ENCODE measurements around the gene LRMDA.

LRMDA gene

GRCh38 chr10:75875740-75876139 is 444.3 kb downstream of the LRMDA start:
- Histone ChIP-seq H3K9me3 (ENCODE audit: control insufficient read depth, low read length) (no peaks in the 10 kb centered on the region), H2AK5ac (ENCODE audit: low read length, severe bottlenecking) (no peak overlapping the region), H2BK15ac (ENCODE audit: low read depth, poor library complexity, severe bottlenecking) (no peak overlapping the region), H2AFZ (ENCODE audit: low read depth, low read length) (no peak overlapping the region), H3K4me3 (ENCODE audit: insufficient read depth in 1 of 2, low read depth in 1 of 2, low read length in 2 of 2) (no peak overlapping the region), H3K27ac (ENCODE audit: low read length, poor library complexity, severe bottlenecking) (no peak overlapping the region), H3K4me1 (ENCODE audit: control insufficient read depth, insufficient read depth, low read depth, low read length) (no peaks in the 10 kb centered on the region), H3K23ac (ENCODE audit: low read length in 2 of 2) (no peak overlapping the region), H4K8ac (ENCODE audit: low read length) (no peak overlapping the region), H3K9ac (ENCODE audit: low read length) (no peak overlapping the region), H4K91ac (ENCODE audit: low read length) (peak overlapping the region; percentile 76), H3K4me2 (ENCODE audit: low read length, poor library complexity, severe bottlenecking) (no peak overlapping the region), H3K79me1 (replicated peaks; ENCODE audit: low read length, poor library complexity, severe bottlenecking) (no peaks in the 10 kb centered on the region), H3K36me3 (ENCODE audit: control insufficient read depth in 1 of 2, insufficient read depth in 2 of 2, low read depth in 1 of 2, low read length in 2 of 2) (no peaks in the 10 kb centered on the region), H2BK120ac (ENCODE audit: low read depth, low read length) (no peak overlapping the region), H2BK5ac (ENCODE audit: low read depth, low read length, poor library complexity, severe bottlenecking) (no peak overlapping the region), H3K27me3 (ENCODE audit: control insufficient read depth in 1 of 2, insufficient read depth in 1 of 2, low read length in 2 of 2) (peaks cover 0 to 42% of the 10 kb centered on the region in 2 experiments), H3K14ac (ENCODE audit: low read length in 2 of 2) (peak overlapping the region in 1 of 2 experiments; percentile 55), H2BK12ac (ENCODE audit: low read length in 2 of 2) (no peak overlapping the region), H3K4ac (ENCODE audit: low read depth in 1 of 2, low read length in 2 of 2) (no peak overlapping the region), H3K18ac (ENCODE audit: low read depth in 1 of 2, low read length in 2 of 2) (no peak overlapping the region)
- no peak for DNase-seq
- WGBS, result 97% methylated on average over 2 of the region's 2 CpGs

- Histone ChIP-seq H3K9me3 (ENCODE audit: control insufficient read depth, low read length) (no peaks in the 10 kb centered on the region), H3K27me3 (ENCODE audit: control insufficient read depth in 1 of 2, insufficient read depth in 1 of 2, low read length in 2 of 2) (peaks cover 0 to 33% of the 10 kb centered on the region in 2 experiments), H2AK5ac (ENCODE audit: low read length, severe bottlenecking) (no peak overlapping the region), H4K91ac (ENCODE audit: low read length) (no peak overlapping the region), H3K79me1 (replicated peaks; ENCODE audit: low read length, poor library complexity, severe bottlenecking) (no peaks in the 10 kb centered on the region), H3K36me3 (ENCODE audit: control insufficient read depth in 1 of 2, insufficient read depth in 2 of 2, low read depth in 1 of 2, low read length in 2 of 2) (no peaks in the 10 kb centered on the region), H3K18ac (ENCODE audit: low read depth in 1 of 2, low read length in 2 of 2) (no peak overlapping the region), H2BK12ac (ENCODE audit: low read length in 2 of 2) (no peak overlapping the region), H2BK120ac (ENCODE audit: low read depth, low read length) (no peak overlapping the region), H4K8ac (ENCODE audit: low read length) (no peak overlapping the region), H2BK5ac (ENCODE audit: low read depth, low read length, poor library complexity, severe bottlenecking) (no peak overlapping the region), H3K27ac (ENCODE audit: low read length, poor library complexity, severe bottlenecking) (no peak overlapping the region), H3K14ac (ENCODE audit: low read length in 2 of 2) (no peak overlapping the region), H3K9ac (ENCODE audit: low read length) (no peak overlapping the region), H2AFZ (ENCODE audit: low read depth, low read length) (no peak overlapping the region), H2BK15ac (ENCODE audit: low read depth, poor library complexity, severe bottlenecking) (no peak overlapping the region), H3K23ac (ENCODE audit: low read length in 2 of 2) (no peak overlapping the region), H3K4me3 (ENCODE audit: insufficient read depth in 1 of 2, low read depth in 1 of 2, low read length in 2 of 2) (no peak overlapping the region), H3K4me1 (ENCODE audit: control insufficient read depth, insufficient read depth, low read depth, low read length) (no peaks in the 10 kb centered on the region), H3K4ac (ENCODE audit: low read depth in 1 of 2, low read length in 2 of 2) (no peak overlapping the region), H3K4me2 (ENCODE audit: low read length, poor library complexity, severe bottlenecking) (no peak overlapping the region)
- WGBS, result 14% methylated on average over 2 of the region's 3 CpGs
- DNase-seq, result no peak
Measured at GRCh38 chr10:75876710-75877109, 445.3 kb downstream of the LRMDA start.

GRCh38 chr10:75877877-75878276 is 446.5 kb downstream of the LRMDA start:
- Histone ChIP-seq H3K27ac (ENCODE audit: low read length, poor library complexity, severe bottlenecking) (no peak overlapping the region), H3K4ac (ENCODE audit: low read depth in 1 of 2, low read length in 2 of 2) (no peak overlapping the region), H3K9ac (ENCODE audit: low read length) (no peak overlapping the region), H2BK120ac (ENCODE audit: low read depth, low read length) (no peak overlapping the region), H2BK15ac (ENCODE audit: low read depth, poor library complexity, severe bottlenecking) (no peak overlapping the region), H2BK12ac (ENCODE audit: low read length in 2 of 2) (no peak overlapping the region), H2AFZ (ENCODE audit: low read depth, low read length) (no peak overlapping the region), H3K4me1 (ENCODE audit: control insufficient read depth, insufficient read depth, low read depth, low read length) (no peaks in the 10 kb centered on the region), H2BK5ac (ENCODE audit: low read depth, low read length, poor library complexity, severe bottlenecking) (no peak overlapping the region), H4K91ac (ENCODE audit: low read length) (no peak overlapping the region), H3K9me3 (ENCODE audit: control insufficient read depth, low read length) (no peaks in the 10 kb centered on the region), H3K36me3 (ENCODE audit: control insufficient read depth in 1 of 2, insufficient read depth in 2 of 2, low read depth in 1 of 2, low read length in 2 of 2) (no peaks in the 10 kb centered on the region), H3K23ac (ENCODE audit: low read length in 2 of 2) (no peak overlapping the region), H3K4me3 (ENCODE audit: insufficient read depth in 1 of 2, low read depth in 1 of 2, low read length in 2 of 2) (no peak overlapping the region), H3K79me1 (replicated peaks; ENCODE audit: low read length, poor library complexity, severe bottlenecking) (no peaks in the 10 kb centered on the region), H3K27me3 (ENCODE audit: control insufficient read depth in 1 of 2, insufficient read depth in 1 of 2, low read length in 2 of 2) (peaks cover 0 to 31% of the 10 kb centered on the region in 2 experiments), H3K14ac (ENCODE audit: low read length in 2 of 2) (no peak overlapping the region), H2AK5ac (ENCODE audit: low read length, severe bottlenecking) (no peak overlapping the region), H3K18ac (ENCODE audit: low read depth in 1 of 2, low read length in 2 of 2) (no peak overlapping the region), H4K8ac (ENCODE audit: low read length) (no peak overlapping the region), H3K4me2 (ENCODE audit: low read length, poor library complexity, severe bottlenecking) (no peak overlapping the region)
- 77% methylated on average over 7 of the region's 7 CpGs for WGBS
- DNase-seq, result no peak

GRCh38 chr10:75878586-75878985 is 447.2 kb downstream of the LRMDA start:
- H3K4ac ChIP-seq (ENCODE audit: low read depth in 1 of 2, low read length in 2 of 2), result no peak overlapping the region
- H3K9me3 ChIP-seq (ENCODE audit: control insufficient read depth, low read length), result no peaks in the 10 kb centered on the region
- no peak overlapping the region for H3K4me2 ChIP-seq (ENCODE audit: low read length, poor library complexity, severe bottlenecking)
- H3K79me1 ChIP-seq (replicated peaks; ENCODE audit: low read length, poor library complexity, severe bottlenecking), result no peaks in the 10 kb centered on the region
- peaks cover 0 to 30% of the 10 kb centered on the region in 2 experiments for H3K27me3 ChIP-seq (ENCODE audit: control insufficient read depth in 1 of 2, insufficient read depth in 1 of 2, low read length in 2 of 2)
- H4K8ac ChIP-seq (ENCODE audit: low read length), result no peak overlapping the region
- no peak overlapping the region for H2BK12ac ChIP-seq (ENCODE audit: low read length in 2 of 2)
- WGBS, result 94% methylated on average over 2 of the region's 2 CpGs
- no peak overlapping the region for H3K14ac ChIP-seq (ENCODE audit: low read length in 2 of 2)
- H2AFZ ChIP-seq (ENCODE audit: low read depth, low read length), result no peak overlapping the region
- no peak overlapping the region for H2AK5ac ChIP-seq (ENCODE audit: low read length, severe bottlenecking)
- H3K36me3 ChIP-seq (ENCODE audit: control insufficient read depth in 1 of 2, insufficient read depth in 2 of 2, low read depth in 1 of 2, low read length in 2 of 2), result no peaks in the 10 kb centered on the region
- no peak overlapping the region for H3K18ac ChIP-seq (ENCODE audit: low read depth in 1 of 2, low read length in 2 of 2)
- H3K23ac ChIP-seq (ENCODE audit: low read length in 2 of 2), result no peak overlapping the region
- no peak overlapping the region for H3K27ac ChIP-seq (ENCODE audit: low read length, poor library complexity, severe bottlenecking)
- H3K9ac ChIP-seq (ENCODE audit: low read length), result no peak overlapping the region
- H4K91ac ChIP-seq (ENCODE audit: low read length), result no peak overlapping the region
- H2BK15ac ChIP-seq (ENCODE audit: low read depth, poor library complexity, severe bottlenecking), result no peak overlapping the region
- no peak for DNase-seq
- no peaks in the 10 kb centered on the region for H3K4me1 ChIP-seq (ENCODE audit: control insufficient read depth, insufficient read depth, low read depth, low read length)
- H3K4me3 ChIP-seq (ENCODE audit: insufficient read depth in 1 of 2, low read depth in 1 of 2, low read length in 2 of 2), result no peak overlapping the region
- H2BK120ac ChIP-seq (ENCODE audit: low read depth, low read length), result no peak overlapping the region
- H2BK5ac ChIP-seq (ENCODE audit: low read depth, low read length, poor library complexity, severe bottlenecking), result no peak overlapping the region

All from mesenchymal stem cell (in vitro differentiated cells and primary cell).